Heart left ventricle (tissue), 13 donors: ENCODE measurements around the gene SORBS1.

Source experiments
- POLR2A ChIP-seq, 2 donors: fragments of 450-650 bp; IDR thresholded peaks; one replicate each; pipeline ENCODE4 v1.6.1; 2017; ENCODE audit warnings: antibody characterized with exemption in 2 of 2, mild to moderate bottlenecking in 2 of 2, moderate library complexity in 2 of 2
- TF ChIP-seq, protein P1 (sequence below), 12 donors: fragments of 200-600 bp; sonication (generic) in 4 of 12; IDR thresholded peaks; one replicate each; pipeline versions ENCODE4 v1.5.0 to v1.8.0; 2018 to 2022; ENCODE audit warnings: antibody characterized with exemption in 12 of 12, mild to moderate bottlenecking in 5 of 12
- donor health status: ischemic (EF 13 %, LVEDD 7.1; RV severe dilation, severe dysfunction).
- donor health status: DM: no; HTN: yes; CAD: no.
- donor health status: DM: no; HTN: no; CAD: no.
- donor health status: ischemic (EF 25% LVEDD 6.9; RV normal size, moderate dysfunction).
- donor health status: ischemic (EF 25% LVEDD 5.7; RV mildly dilated, moderate dysfunction).
- donor health status: ischemic (EF 35%, LVEDD 5.7; RV mildly dilated, moderate dysfunction).
- donor health status: nonischemic (EF 11% LVEDD 7.7; RV severe dilation, severe dysfunction).
- donor health status: DM: yes; HTN: yes; CAD: no.
- donor health status: PGD.
- donor health status: ischemic (EF 29% LVEDD 5.4; RV normal size, mild dysfunction).
- donor health status: nonischemic (EF 23%, LVEDD 6.1; RV moderate dilation, normal function).

DNA sequence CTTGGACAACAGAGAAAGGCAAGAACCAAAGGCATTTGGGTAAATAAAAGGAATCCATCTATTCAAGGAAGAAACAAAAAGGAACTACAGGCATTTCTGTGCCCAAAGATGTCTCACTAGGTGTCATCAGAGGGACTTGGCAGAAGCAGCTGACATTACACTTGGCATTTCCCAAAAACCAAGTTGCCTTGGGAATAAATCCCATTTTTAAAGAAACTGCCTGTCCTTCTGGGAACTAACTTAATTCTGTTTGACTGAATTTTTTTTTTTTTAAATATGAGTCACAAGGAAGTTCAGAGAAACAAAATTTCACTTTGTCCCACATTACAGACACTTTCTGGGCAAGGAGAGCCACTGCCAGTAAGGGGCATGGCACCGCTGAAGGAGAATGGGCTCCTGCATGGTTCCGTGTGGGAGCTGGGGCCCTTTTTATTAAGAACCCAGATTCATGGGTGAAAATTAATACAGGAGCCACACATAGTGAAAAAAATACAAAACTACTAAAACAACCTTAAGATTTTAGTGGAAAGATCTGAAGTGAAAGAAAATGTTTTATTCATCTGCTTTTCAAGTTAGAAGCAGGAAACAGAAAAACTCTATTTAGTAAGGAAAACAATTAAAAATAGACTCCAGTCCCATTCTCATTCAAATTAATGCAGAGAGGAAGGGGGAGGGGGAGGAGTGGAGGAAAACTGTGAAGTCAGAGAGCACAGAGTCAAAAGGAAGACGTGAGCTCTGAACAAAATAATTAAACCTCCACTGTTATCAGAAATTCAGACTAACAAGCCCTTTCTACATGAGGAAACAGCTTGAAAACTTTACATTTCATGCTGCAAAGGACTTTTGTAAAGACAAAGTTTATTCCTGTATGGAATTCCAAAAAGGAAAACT, 151.9 kb downstream of the SORBS1 start:
- TF ChIP-seq POLR2A (IDR thresholded peaks at IDR 0.05), result no peak
- TF ChIP-seq, protein P1, sequence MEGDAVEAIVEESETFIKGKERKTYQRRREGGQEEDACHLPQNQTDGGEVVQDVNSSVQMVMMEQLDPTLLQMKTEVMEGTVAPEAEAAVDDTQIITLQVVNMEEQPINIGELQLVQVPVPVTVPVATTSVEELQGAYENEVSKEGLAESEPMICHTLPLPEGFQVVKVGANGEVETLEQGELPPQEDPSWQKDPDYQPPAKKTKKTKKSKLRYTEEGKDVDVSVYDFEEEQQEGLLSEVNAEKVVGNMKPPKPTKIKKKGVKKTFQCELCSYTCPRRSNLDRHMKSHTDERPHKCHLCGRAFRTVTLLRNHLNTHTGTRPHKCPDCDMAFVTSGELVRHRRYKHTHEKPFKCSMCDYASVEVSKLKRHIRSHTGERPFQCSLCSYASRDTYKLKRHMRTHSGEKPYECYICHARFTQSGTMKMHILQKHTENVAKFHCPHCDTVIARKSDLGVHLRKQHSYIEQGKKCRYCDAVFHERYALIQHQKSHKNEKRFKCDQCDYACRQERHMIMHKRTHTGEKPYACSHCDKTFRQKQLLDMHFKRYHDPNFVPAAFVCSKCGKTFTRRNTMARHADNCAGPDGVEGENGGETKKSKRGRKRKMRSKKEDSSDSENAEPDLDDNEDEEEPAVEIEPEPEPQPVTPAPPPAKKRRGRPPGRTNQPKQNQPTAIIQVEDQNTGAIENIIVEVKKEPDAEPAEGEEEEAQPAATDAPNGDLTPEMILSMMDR (IDR thresholded peaks at IDR 0.05), result no peak
